ENCODE results near the gene SEC62.

Gene SEC62

GRCh38 chr3:170043506-170043905 lies 76.9 kb downstream of the SEC62 start:
- H3K27ac ChIP-seq (ENCODE audit: low read length) = peak overlapping the region; percentile 91
- no peaks in the 10 kb centered on the region for H3K36me3 ChIP-seq (replicated peaks; ENCODE audit: insufficient read depth, low read length)
- H3K4me3 ChIP-seq (ENCODE audit: low read length) = peak overlapping the region; percentile 11; the same call in 1 of the 2 replicates
- TF ChIP-seq, protein P1, sequence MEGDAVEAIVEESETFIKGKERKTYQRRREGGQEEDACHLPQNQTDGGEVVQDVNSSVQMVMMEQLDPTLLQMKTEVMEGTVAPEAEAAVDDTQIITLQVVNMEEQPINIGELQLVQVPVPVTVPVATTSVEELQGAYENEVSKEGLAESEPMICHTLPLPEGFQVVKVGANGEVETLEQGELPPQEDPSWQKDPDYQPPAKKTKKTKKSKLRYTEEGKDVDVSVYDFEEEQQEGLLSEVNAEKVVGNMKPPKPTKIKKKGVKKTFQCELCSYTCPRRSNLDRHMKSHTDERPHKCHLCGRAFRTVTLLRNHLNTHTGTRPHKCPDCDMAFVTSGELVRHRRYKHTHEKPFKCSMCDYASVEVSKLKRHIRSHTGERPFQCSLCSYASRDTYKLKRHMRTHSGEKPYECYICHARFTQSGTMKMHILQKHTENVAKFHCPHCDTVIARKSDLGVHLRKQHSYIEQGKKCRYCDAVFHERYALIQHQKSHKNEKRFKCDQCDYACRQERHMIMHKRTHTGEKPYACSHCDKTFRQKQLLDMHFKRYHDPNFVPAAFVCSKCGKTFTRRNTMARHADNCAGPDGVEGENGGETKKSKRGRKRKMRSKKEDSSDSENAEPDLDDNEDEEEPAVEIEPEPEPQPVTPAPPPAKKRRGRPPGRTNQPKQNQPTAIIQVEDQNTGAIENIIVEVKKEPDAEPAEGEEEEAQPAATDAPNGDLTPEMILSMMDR (IDR thresholded peaks at IDR 0.05; ENCODE audit: low read length) = no peak
- no peak for TF ChIP-seq EZH2phosphoT487 (IDR thresholded peaks at IDR 0.05; ENCODE audit: low read length)
- TF ChIP-seq EZH2 (optimal IDR thresholded peaks at IDR 0.05; ENCODE audit: low read depth, low read length) = no peak
- no peaks in the 10 kb centered on the region for H3K9me2 ChIP-seq (replicated peaks; ENCODE audit: insufficient read depth, low read length)
- no peaks in the 10 kb centered on the region for H4K20me1 ChIP-seq (ENCODE audit: insufficient read depth, low read length)
- peaks cover 41% of the 10 kb centered on the region for H3K4me1 ChIP-seq (ENCODE audit: low read length)
- no peaks in the 10 kb centered on the region for H3K27me3 ChIP-seq (replicated peaks; ENCODE audit: insufficient read depth, low read length)
- peak overlapping the region; percentile 82 for H3K4me2 ChIP-seq (ENCODE audit: low read depth, low read length)
- DNase-seq = peak; percentile 73
- H3K9ac ChIP-seq (ENCODE audit: low read length) = peak overlapping the region; percentile 57
- peaks cover 53% of the 10 kb centered on the region for H3F3A ChIP-seq (ENCODE audit: insufficient read depth, low read length)
- no peaks in the 10 kb centered on the region for H3K9me3 ChIP-seq (replicated peaks; ENCODE audit: insufficient read depth, low read length)
- peaks cover 68% of the 10 kb centered on the region for H3K79me2 ChIP-seq (ENCODE audit: low read length)
- no peak overlapping the region for H2AFZ ChIP-seq (ENCODE audit: low read length)

GRCh38 chr3:170044271-170044670 lies 77.7 kb downstream of the SEC62 start:
- DNase-seq = no peak

GRCh38 chr3:170044795-170045244 lies 78.2 kb downstream of the SEC62 start:
- Histone ChIP-seq H2AFZ (ENCODE audit: low read length) (no peak overlapping the region), H3K4me1 (ENCODE audit: low read length) (peaks cover 41% of the 10 kb centered on the region), H3K36me3 (replicated peaks; ENCODE audit: insufficient read depth, low read length) (no peaks in the 10 kb centered on the region), H3K27me3 (replicated peaks; ENCODE audit: insufficient read depth, low read length) (no peaks in the 10 kb centered on the region), H3K4me2 (ENCODE audit: low read depth, low read length) (peak overlapping the region; percentile 82), H3K79me2 (ENCODE audit: low read length) (peaks cover 67% of the 10 kb centered on the region), H3K9me3 (replicated peaks; ENCODE audit: insufficient read depth, low read length) (no peaks in the 10 kb centered on the region), H3K9me2 (replicated peaks; ENCODE audit: insufficient read depth, low read length) (no peaks in the 10 kb centered on the region), H4K20me1 (ENCODE audit: insufficient read depth, low read length) (no peaks in the 10 kb centered on the region), H3K27ac (ENCODE audit: low read length) (peak overlapping the region; percentile 91), H3K9ac (ENCODE audit: low read length) (peak overlapping the region; percentile 57), H3K4me3 (ENCODE audit: low read length) (peak overlapping the region; percentile 28), H3F3A (ENCODE audit: insufficient read depth, low read length) (peaks cover 46% of the 10 kb centered on the region)
- DNase-seq = peak; percentile 92
- TF ChIP-seq, protein P1 (IDR thresholded peaks at IDR 0.05; ENCODE audit: low read length) = no peak
- TF ChIP-seq EZH2phosphoT487 (IDR thresholded peaks at IDR 0.05; ENCODE audit: low read length) (no peak), EZH2 (optimal IDR thresholded peaks at IDR 0.05; ENCODE audit: low read depth, low read length) (no peak)

More at GRCh38 chr3:170044271-170044670, 77.7 kb downstream of the SEC62 start:
- H3K27me3 ChIP-seq (replicated peaks; ENCODE audit: insufficient read depth, low read length) = no peaks in the 10 kb centered on the region
- H2AFZ ChIP-seq (ENCODE audit: low read length) = no peak overlapping the region
- peak overlapping the region; percentile 91 for H3K27ac ChIP-seq (ENCODE audit: low read length)
- peak overlapping the region; percentile 57 for H3K9ac ChIP-seq (ENCODE audit: low read length)
- peaks cover 46% of the 10 kb centered on the region for H3F3A ChIP-seq (ENCODE audit: insufficient read depth, low read length)
- peak overlapping the region; percentile 28; the same call in 1 of the 2 replicates for H3K4me3 ChIP-seq (ENCODE audit: low read length)
- H3K9me3 ChIP-seq (replicated peaks; ENCODE audit: insufficient read depth, low read length) = no peaks in the 10 kb centered on the region
- peaks cover 67% of the 10 kb centered on the region for H3K79me2 ChIP-seq (ENCODE audit: low read length)
- TF ChIP-seq EZH2 (optimal IDR thresholded peaks at IDR 0.05; ENCODE audit: low read depth, low read length) (no peak), EZH2phosphoT487 (IDR thresholded peaks at IDR 0.05; ENCODE audit: low read length) (no peak)
- TF ChIP-seq, protein P1 (IDR thresholded peaks at IDR 0.05; ENCODE audit: low read length) = no peak
- peak overlapping the region; percentile 82 for H3K4me2 ChIP-seq (ENCODE audit: low read depth, low read length)
- peaks cover 41% of the 10 kb centered on the region for H3K4me1 ChIP-seq (ENCODE audit: low read length)
- H3K9me2 ChIP-seq (replicated peaks; ENCODE audit: insufficient read depth, low read length) = no peaks in the 10 kb centered on the region
- H3K36me3 ChIP-seq (replicated peaks; ENCODE audit: insufficient read depth, low read length) = no peaks in the 10 kb centered on the region
- H4K20me1 ChIP-seq (ENCODE audit: insufficient read depth, low read length) = no peaks in the 10 kb centered on the region

Data from MM.1S (cell line).